Astrocyte of the cerebellum (primary cell): Measurements from ENCODE around the gene TMPO.

ENCODE experiments used
- DNase-seq: peaks from one replicate; pipeline ENCODE4 v3.0.0-alpha.2; 2011; ENCODE audit warnings: low read depth
- H3K4me3 ChIP-seq: 2 replicates; pipeline ENCODE4 v1.5.1; 2011; ENCODE audit warnings: mild to moderate bottlenecking, low read depth, low read length, moderate library complexity
- in situ Hi-C: cut with HindIII; loops from 2 replicates; pipeline ENCODE4 v1.10.0; 2017; ENCODE audit warnings: low sequenced_read_pairs
- TF ChIP-seq, protein P1 (sequence below): IDR thresholded peaks from 2 replicates; pipeline ENCODE4 v1.5.1; 2012; ENCODE audit warnings: low read length, low read depth, moderate library complexity, mild to moderate bottlenecking; ENCODE audit errors: missing control alignments

The TMPO gene, protein sequence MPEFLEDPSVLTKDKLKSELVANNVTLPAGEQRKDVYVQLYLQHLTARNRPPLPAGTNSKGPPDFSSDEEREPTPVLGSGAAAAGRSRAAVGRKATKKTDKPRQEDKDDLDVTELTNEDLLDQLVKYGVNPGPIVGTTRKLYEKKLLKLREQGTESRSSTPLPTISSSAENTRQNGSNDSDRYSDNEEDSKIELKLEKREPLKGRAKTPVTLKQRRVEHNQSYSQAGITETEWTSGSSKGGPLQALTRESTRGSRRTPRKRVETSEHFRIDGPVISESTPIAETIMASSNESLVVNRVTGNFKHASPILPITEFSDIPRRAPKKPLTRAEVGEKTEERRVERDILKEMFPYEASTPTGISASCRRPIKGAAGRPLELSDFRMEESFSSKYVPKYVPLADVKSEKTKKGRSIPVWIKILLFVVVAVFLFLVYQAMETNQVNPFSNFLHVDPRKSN

DNA sequence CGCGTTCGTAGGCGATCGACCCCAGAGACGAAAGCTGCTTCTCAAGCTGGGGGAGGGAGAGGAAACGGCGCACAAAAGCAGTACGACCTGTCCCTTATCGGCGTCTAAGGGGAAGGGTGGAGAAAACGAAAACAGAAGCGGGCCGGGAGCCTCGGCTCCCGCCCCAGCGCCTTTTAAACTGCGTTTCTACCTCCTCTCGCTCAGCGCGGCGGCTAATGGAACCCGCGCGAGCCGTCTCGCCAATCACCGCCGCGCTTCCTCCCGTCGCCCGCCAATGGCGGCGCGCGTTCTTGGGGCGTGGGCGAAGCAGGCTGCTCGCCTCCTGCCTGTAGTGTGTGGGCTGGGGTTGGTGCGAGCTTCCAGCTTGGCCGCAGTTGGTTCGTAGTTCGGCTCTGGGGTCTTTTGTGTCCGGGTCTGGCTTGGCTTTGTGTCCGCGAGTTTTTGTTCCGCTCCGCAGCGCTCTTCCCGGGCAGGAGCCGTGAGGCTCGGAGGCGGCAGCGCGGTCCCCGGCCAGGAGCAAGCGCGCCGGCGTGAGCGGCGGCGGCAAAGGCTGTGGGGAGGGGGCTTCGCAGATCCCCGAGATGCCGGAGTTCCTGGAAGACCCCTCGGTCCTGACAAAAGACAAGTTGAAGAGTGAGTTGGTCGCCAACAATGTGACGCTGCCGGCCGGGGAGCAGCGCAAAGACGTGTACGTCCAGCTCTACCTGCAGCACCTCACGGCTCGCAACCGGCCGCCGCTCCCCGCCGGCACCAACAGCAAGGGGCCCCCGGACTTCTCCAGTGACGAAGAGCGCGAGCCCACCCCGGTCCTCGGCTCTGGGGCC lies at the start of gene TMPO:
TSS of gene TMPO (plus strand) at position 304 of the 824 bp plus-strand sequence. CDS start at position 582, 278 bp downstream.
- in situ Hi-C loops, result no loop called here
- DNase-seq, result peak; percentile 71
- peak within 1 kb of the TSS; percentile 81 for H3K4me3 ChIP-seq
- TF ChIP-seq, protein P1, sequence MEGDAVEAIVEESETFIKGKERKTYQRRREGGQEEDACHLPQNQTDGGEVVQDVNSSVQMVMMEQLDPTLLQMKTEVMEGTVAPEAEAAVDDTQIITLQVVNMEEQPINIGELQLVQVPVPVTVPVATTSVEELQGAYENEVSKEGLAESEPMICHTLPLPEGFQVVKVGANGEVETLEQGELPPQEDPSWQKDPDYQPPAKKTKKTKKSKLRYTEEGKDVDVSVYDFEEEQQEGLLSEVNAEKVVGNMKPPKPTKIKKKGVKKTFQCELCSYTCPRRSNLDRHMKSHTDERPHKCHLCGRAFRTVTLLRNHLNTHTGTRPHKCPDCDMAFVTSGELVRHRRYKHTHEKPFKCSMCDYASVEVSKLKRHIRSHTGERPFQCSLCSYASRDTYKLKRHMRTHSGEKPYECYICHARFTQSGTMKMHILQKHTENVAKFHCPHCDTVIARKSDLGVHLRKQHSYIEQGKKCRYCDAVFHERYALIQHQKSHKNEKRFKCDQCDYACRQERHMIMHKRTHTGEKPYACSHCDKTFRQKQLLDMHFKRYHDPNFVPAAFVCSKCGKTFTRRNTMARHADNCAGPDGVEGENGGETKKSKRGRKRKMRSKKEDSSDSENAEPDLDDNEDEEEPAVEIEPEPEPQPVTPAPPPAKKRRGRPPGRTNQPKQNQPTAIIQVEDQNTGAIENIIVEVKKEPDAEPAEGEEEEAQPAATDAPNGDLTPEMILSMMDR, result no peak

DNA sequence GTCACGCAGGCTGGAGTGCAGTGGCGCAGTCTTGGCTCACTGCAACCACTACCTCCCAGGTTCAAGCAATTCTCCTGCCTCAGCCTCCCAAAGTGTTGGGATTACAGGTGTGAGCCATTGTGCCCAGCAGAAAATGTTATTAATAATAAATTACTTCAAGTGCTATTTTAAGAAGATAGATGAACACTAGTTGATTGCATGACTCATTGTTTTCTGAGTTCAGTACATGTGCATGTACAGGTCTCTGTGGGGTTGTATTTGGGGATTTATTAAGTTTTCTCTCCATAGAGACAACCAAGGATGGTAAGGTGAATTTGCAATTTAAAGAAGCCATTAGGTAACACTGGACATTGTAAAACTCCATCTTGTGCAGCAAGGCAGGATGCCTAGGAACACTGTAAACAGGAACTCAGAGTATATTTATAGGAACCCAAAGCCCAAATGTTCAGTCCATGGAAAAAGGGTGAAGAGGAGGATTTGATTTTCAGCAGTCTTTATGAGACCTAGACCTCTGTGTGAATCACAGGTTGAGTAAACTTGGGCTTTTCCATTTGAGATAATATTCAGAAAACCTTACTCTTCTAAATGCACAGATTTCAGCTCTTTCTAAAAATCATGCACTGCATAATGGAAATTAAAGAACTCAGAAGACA lies 49.3 kb upstream of the TMPO start:
- in situ Hi-C loops, result no loop called here

DNA sequence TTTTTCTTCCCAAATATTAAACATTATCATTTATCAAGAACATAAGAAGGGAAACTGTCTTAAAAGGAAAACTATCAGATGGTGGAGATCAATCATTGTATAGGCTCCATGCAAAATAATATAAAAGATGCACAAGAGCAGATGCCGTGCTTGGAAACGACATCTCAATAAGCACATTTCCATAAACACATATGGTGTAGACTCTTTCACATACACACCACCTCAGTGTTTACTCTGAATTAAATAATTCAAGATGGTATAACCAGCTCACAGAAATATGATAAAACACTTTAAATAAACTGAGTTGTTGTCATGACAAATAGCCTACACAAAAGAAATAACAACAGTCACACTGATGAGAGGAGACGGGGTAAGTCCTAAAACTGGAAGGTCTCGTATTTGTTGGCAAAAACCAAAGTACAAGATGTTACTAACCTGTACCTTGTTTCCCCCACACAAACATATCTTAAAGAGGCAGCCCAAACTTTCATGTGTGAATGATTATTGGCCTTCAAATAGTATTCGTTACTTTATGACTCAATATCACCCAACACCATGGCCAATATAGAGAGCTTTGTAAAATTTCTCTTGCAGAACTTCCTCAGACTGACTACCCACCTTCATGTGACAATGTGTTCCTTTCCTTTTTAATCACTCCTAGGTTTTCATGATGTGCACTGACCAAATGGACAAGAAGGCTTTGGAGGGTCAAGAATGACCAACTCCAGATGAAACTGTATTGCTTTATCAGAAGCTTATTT lies 48.6 kb upstream of the TMPO start:
- TF ChIP-seq, protein P1, result no peak
- H3K4me3 ChIP-seq, result no peak overlapping the region
- in situ Hi-C loops, result no loop called here
- DNase-seq, result no peak

More for the DNA sequence above, 49.3 kb upstream of the TMPO start:
- no peak overlapping the region for H3K4me3 ChIP-seq
- TF ChIP-seq, protein P1, result no peak
- no peak for DNase-seq

DNA sequence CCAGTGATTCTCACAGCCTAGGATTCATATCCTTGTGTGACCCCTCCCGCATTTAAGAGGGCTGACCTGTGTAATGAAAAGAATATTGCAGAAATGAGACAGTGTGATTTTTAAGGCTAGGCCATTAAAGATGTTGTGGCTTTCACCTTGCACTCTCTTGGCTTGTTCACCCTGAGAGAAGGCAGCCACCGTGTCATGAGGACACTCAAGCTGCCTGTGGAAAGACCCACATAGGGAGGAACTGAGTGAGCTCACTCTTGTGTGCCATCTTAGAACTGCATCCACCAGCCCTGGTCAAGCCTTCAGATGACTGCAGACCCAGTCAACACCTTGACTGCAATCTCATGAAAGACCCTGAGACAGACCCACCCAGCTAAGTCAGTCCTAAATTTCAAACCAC lies 46.3 kb upstream of the TMPO start:
- no peak overlapping the region for H3K4me3 ChIP-seq
- in situ Hi-C loops, result no loop called here

DNA sequence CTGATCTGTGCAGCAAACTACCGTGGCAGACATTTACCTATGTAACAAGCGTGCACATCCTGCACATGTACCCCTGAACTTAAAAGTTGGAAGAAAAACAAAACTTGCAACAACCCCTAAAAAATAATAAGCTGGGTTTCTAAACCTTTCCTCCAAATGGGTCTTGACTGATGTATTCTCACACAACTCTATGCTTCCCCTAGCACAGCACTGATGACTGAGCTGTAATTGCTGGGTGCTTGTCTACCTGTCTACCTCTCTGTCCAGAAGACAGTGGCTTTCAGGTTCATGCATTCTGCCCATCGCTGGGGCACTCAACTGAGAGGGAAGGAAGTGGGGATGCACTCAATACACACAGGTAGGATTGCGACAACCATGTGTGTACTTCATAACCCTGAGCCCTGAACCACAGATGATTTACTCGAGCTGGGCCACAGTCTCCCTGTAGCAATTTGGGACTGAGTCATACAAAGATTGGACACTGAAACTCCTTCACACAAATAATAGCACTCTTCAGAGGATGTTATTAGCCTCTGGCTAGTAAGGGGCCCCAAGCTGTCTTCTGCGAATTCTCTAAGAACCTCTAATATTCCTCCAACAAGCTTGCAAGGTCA lies 44.8 kb upstream of the TMPO start:
- no peak for DNase-seq
- TF ChIP-seq, protein P1, result no peak

More for the DNA sequence above, 46.3 kb upstream of the TMPO start:
- TF ChIP-seq, protein P1, result no peak
- DNase-seq, result no peak

More for the DNA sequence above, 44.8 kb upstream of the TMPO start:
- no peak overlapping the region for H3K4me3 ChIP-seq
- in situ Hi-C loops, result no loop called here
